Endothelial cell of umbilical vein (primary cell): Measurements from ENCODE around the gene SLC17A2. TPM values are rescaled to one million over a fixed set of nuclear protein-coding genes. Genes with fewer than 3 reads are reported as not detected.

Experiments
- BruUV-seq: library from RNA; stranded (reverse); fragments of 400-500 nt; replicated peaks from 2 replicates; lab custom pipeline; 2021; lab: Mats Ljungman, UMichigan
- CTCF ChIA-PET: fragments of 300-600, 350-600 bp; sonication (Branson Sonifier 250); formaldehyde crosslinking; loops from one replicate; lab custom pipeline; 2021; ENCODE audit warnings: antibody characterized with exemption, inconsistent platforms; lab: Charles Lee
- POLR2A ChIA-PET: fragments of 300-600, 350-600 bp; sonication (Branson Sonifier 250); formaldehyde crosslinking; loops from one replicate; lab custom pipeline; 2021; ENCODE audit warnings: antibody characterized with exemption, inconsistent platforms; lab: Charles Lee
- DNase-seq: peaks from one replicate; pipeline ENCODE4 v3.0.0-alpha.2; 2011; ENCODE audit warnings: low read depth, low spot score
- FAIRE-seq: peaks from 2 replicates; lab custom pipeline; 2011; peaks lifted over from hg19 to GRCh38; lab: Jason Lieb, UNC
- H2AFZ ChIP-seq: 2 replicates; pipeline ENCODE4 v1.6.0; 2012; ENCODE audit warnings: low read depth, low read length, control low read depth, inconsistent platforms
- H3K27ac ChIP-seq: 2 replicates; pipeline ENCODE4 v1.5.1; 2011; ENCODE audit warnings: low read depth, mild to moderate bottlenecking, control low read depth, low read length, moderate library complexity; ENCODE audit not compliant: insufficient read depth
- H3K27me3 ChIP-seq, 2 experiments: 2 replicates each; pipeline versions ENCODE4 v1.6.0 to v1.6.1; 2011; ENCODE audit warnings: low read length in 2 of 2, mixed read lengths in 1 of 2; ENCODE audit not compliant: control insufficient read depth in 2 of 2, insufficient read depth in 2 of 2
- H3K36me3 ChIP-seq, 2 experiments: 2 replicates in 1 of 2; 3 replicates in 1 of 2; pipeline ENCODE4 v1.5.1; 2011; ENCODE audit warnings: low read length in 2 of 2, mild to moderate bottlenecking in 1 of 2, moderate library complexity in 1 of 2; ENCODE audit not compliant: control insufficient read depth in 2 of 2, insufficient read depth in 2 of 2; ENCODE audit errors: extremely low read depth in 1 of 2
- H3K4me1 ChIP-seq: 3 replicates; pipeline ENCODE4 v1.5.1; 2011; ENCODE audit warnings: mild to moderate bottlenecking, low read length; ENCODE audit not compliant: control insufficient read depth, insufficient read depth; ENCODE audit errors: extremely low read depth
- H3K4me2 ChIP-seq: 2 replicates; pipeline ENCODE4 v1.6.1; 2011; ENCODE audit warnings: low read length, control low read depth, mixed read lengths; ENCODE audit not compliant: insufficient read depth
- H3K4me3 ChIP-seq, 3 experiments: fragments of 200-600 bp in 1 of 3; sonication (generic), shearing (Covaris generic) in 1 of 3; replicated peaks in 1 of 3; 2 replicates each; pipeline ENCODE4 v1.5.1; 2011 to 2016; ENCODE audit warnings: control low read depth in 3 of 3, low read length in 3 of 3, mild to moderate bottlenecking in 2 of 3, inconsistent platforms in 1 of 3, low read depth in 1 of 3, moderate library complexity in 1 of 3; ENCODE audit not compliant: insufficient read depth in 1 of 3
- H3K79me2 ChIP-seq: 2 replicates; pipeline ENCODE4 v1.6.0; 2012; ENCODE audit warnings: low read length, inconsistent platforms; ENCODE audit not compliant: control insufficient read depth, insufficient read depth
- H3K9ac ChIP-seq: replicated peaks from 2 replicates; pipeline ENCODE3; 2011; ENCODE audit warnings: low read length, control low read depth; ENCODE audit not compliant: insufficient read depth; ENCODE audit errors: extremely low read depth
- H3K9me1 ChIP-seq: replicated peaks from 3 replicates; pipeline ENCODE4 v1.6.0; 2011; ENCODE audit warnings: mild to moderate bottlenecking, low read length; ENCODE audit not compliant: control insufficient read depth, insufficient read depth; ENCODE audit errors: extremely low read depth
- H3K9me3 ChIP-seq: replicated peaks from 2 replicates; pipeline ENCODE4 v1.5.1; 2012; ENCODE audit warnings: low read length, inconsistent platforms; ENCODE audit not compliant: control insufficient read depth, insufficient read depth
- H4K20me1 ChIP-seq: replicated peaks from 2 replicates; pipeline ENCODE3; 2011; ENCODE audit warnings: mild to moderate bottlenecking, low read length; ENCODE audit not compliant: control insufficient read depth, insufficient read depth; ENCODE audit errors: extremely low read depth
- CTCF ChIP-seq, 2 donors: IDR thresholded peaks; 1 replicate in 1 of 2; 2 replicates in 1 of 2; pipeline ENCODE4 v1.5.1; 2011; ENCODE audit warnings: low read length in 2 of 2, mild to moderate bottlenecking in 2 of 2, moderate library complexity in 2 of 2, control low read depth in 1 of 2, inconsistent platforms in 1 of 2, low read depth in 1 of 2; ENCODE audit not compliant: insufficient read depth in 1 of 2; ENCODE audit errors: extremely low read depth in 1 of 2
- EZH2 ChIP-seq: IDR thresholded peaks from 2 replicates; pipeline ENCODE4 v1.6.1; 2012; ENCODE audit warnings: borderline replicate concordance, low read depth, mild to moderate bottlenecking, moderate library complexity, low read length, inconsistent platforms; ENCODE audit not compliant: severe bottlenecking
- FOS ChIP-seq: IDR thresholded peaks from 2 replicates; pipeline ENCODE4 v1.6.1; 2011; ENCODE audit warnings: mild to moderate bottlenecking, low read length, moderate library complexity, borderline replicate concordance; ENCODE audit not compliant: insufficient read depth
- GATA2 ChIP-seq: IDR thresholded peaks from 2 replicates; pipeline ENCODE4 v1.7.0; 2011; ENCODE audit warnings: low read depth, mild to moderate bottlenecking, moderate library complexity, mixed read lengths, low read length; ENCODE audit not compliant: insufficient read length, insufficient read depth
- JUN ChIP-seq: IDR thresholded peaks from 2 replicates; pipeline ENCODE4 v1.6.1; 2011; ENCODE audit warnings: borderline replicate concordance, low read depth; ENCODE audit not compliant: insufficient read length, insufficient read depth
- MAX ChIP-seq: IDR thresholded peaks from 2 replicates; pipeline ENCODE4 v1.6.1; 2011; ENCODE audit not compliant: insufficient read depth, insufficient read length
- MYC ChIP-seq: IDR thresholded peaks from one replicate; pipeline ENCODE4 v1.6.1; 2011; ENCODE audit warnings: mild to moderate bottlenecking, low read depth, low read length
- POLR2A ChIP-seq: IDR thresholded peaks from 2 replicates; pipeline ENCODE4 v1.6.1; 2012; ENCODE audit warnings: low read depth, mild to moderate bottlenecking, control low read depth, low read length
- POLR2AphosphoS5 ChIP-seq: IDR thresholded peaks from 2 replicates; pipeline ENCODE4 v1.6.1; 2012; ENCODE audit warnings: low read depth, mild to moderate bottlenecking, control low read depth, low read length, moderate library complexity; ENCODE audit not compliant: insufficient read depth
- dilution Hi-C: fragments of 300-500 bp; cut with MboI; formaldehyde crosslinking; loops from one replicate; pipeline ENCODE4 v1.15.0; 2019; ENCODE audit warnings: low sequenced_read_pairs; ENCODE audit not compliant: extremely low pct_ligation_motif_present
- intact Hi-C: fragments of 100-400 bp; cut with micrococcal nuclease; formaldehyde crosslinking; loops from one replicate; pipeline ENCODE4 v1.10.0; 2022
- polyA plus RNA-seq, 4 experiments: library from polyadenylated mRNA; depleted of rRNA in 3 of 4; stranded (reverse) in 3 of 4; unstranded in 1 of 4; fragments of >200 nt; gene quantifications; 2 replicates each; pipeline versions ENCODE4 v1.2.1 to v1.2.3, GENCODE V29; 2011 to 2012; ENCODE audit warnings: missing spikeins in 1 of 4
- total RNA-seq: library from RNA; stranded (reverse); gene quantifications from 2 replicates; pipeline ENCODE4 v1.2.3, GENCODE V29; 2021

Gene SLC17A2
- total and polyA plus RNA-seq, 2 donors (not counting 3 experiments of a cell fraction or from before 2014, with no cell fraction given): not detected

- Histone ChIP-seq H3K4me1 (peaks cover 29% of the 10 kb centered on the region), H3K27ac (no peak overlapping the region), H3K4me3 (no peak overlapping the region), H3K79me2 (peaks cover 39% of the 10 kb centered on the region), H4K20me1 (no peaks in the 10 kb centered on the region), H3K4me2 (no peak overlapping the region), H3K9me1 (no peaks in the 10 kb centered on the region), H3K9me3 (no peaks in the 10 kb centered on the region), H3K9ac (no peak overlapping the region), H3K27me3 (no peaks in the 10 kb centered on the region), H3K36me3 (peaks cover 8 to 18% of the 10 kb centered on the region in 2 experiments), H2AFZ (no peak overlapping the region)
- ChIA-PET CTCF (no interaction called here), POLR2A (no interaction called here)
- TF ChIP-seq MYC (no peak), JUN (no peak), GATA2 (no peak), POLR2A (no peak), POLR2AphosphoS5 (no peak), CTCF (IDR thresholded peaks at IDR 0.05; ENCODE audit: extremely low read depth in 1 of 2, insufficient read depth in 1 of 2, low read depth in 1 of 2, low read length in 2 of 2) (no peak), FOS (no peak), MAX (no peak), EZH2 (no peak)
- no TSS peak for BruUV-seq
- intact Hi-C loops (no loop called here), dilution Hi-C loops (no loop called here)
- DNase-seq: no peak
- FAIRE-seq: no peak
Measured at GRCh38 chr6:25965058-25965457, 34.6 kb upstream of the SLC17A2 start.
